ENCODE results near the gene HTT. TPM values are rescaled to one million over a fixed set of nuclear protein-coding genes. Genes with fewer than 3 reads are reported as not detected.

HTT gene
- total RNA-seq, 2 donors from 2014 or later = 18.1 to 30.5 TPM

GRCh38 chr4:3267576-3268394 is 193.3 kb downstream of the HTT start:
- no peaks in the 10 kb centered on the region for H3K4me1 ChIP-seq
- no peak overlapping the region for H3K27ac ChIP-seq
- no peaks in the 10 kb centered on the region for H3K36me3 ChIP-seq
- no peak for TF ChIP-seq CTCF (IDR thresholded peaks at IDR 0.05)
- no peaks in the 10 kb centered on the region for H3K9me3 ChIP-seq
- DNase-seq (ENCODE audit: low spot score) = no peak
- no peak overlapping the region for H3K4me3 ChIP-seq
- no peaks in the 10 kb centered on the region for H3K27me3 ChIP-seq

- Histone ChIP-seq H3K27ac (no peak overlapping the region), H3K36me3 (no peaks in the 10 kb centered on the region), H3K9me3 (no peaks in the 10 kb centered on the region), H3K27me3 (no peaks in the 10 kb centered on the region), H3K4me1 (no peaks in the 10 kb centered on the region), H3K4me3 (no peak overlapping the region)
- no peak for DNase-seq (ENCODE audit: low spot score)
- TF ChIP-seq CTCF (IDR thresholded peaks at IDR 0.05) = no peak
These were observed 194.1 kb downstream of the HTT start for GRCh38 chr4:3268395-3269104.

- Histone ChIP-seq H3K9me3 (no peaks in the 10 kb centered on the region), H3K27me3 (no peaks in the 10 kb centered on the region), H3K27ac (peak overlapping the region; percentile 24 to 53), H3K36me3 (no peaks in the 10 kb centered on the region), H3K4me3 (no peak overlapping the region), H3K4me1 (no peaks in the 10 kb centered on the region)
- no peak for DNase-seq (ENCODE audit: low spot score)
- no peak for TF ChIP-seq CTCF (IDR thresholded peaks at IDR 0.05)
These were observed 194.8 kb downstream of the HTT start for GRCh38 chr4:3269105-3269927.

GRCh38 chr4:3269991-3270611 is 195.6 kb downstream of the HTT start:
- Histone ChIP-seq H3K36me3 (no peaks in the 10 kb centered on the region), H3K27ac (peak overlapping the region; percentile 24 to 53), H3K4me1 (no peaks in the 10 kb centered on the region), H3K4me3 (no peak overlapping the region), H3K27me3 (no peaks in the 10 kb centered on the region), H3K9me3 (no peaks in the 10 kb centered on the region)
- DNase-seq (ENCODE audit: low spot score) = no peak
- TF ChIP-seq CTCF (IDR thresholded peaks at IDR 0.05) = no peak

- DNase-seq (ENCODE audit: low spot score) = no peak
- Histone ChIP-seq H3K9me3 (no peaks in the 10 kb centered on the region), H3K27ac (no peak overlapping the region), H3K4me1 (no peaks in the 10 kb centered on the region), H3K36me3 (no peaks in the 10 kb centered on the region), H3K4me3 (no peak overlapping the region), H3K27me3 (no peaks in the 10 kb centered on the region)
- no peak for TF ChIP-seq CTCF (IDR thresholded peaks at IDR 0.05)
These were observed 196.7 kb downstream of the HTT start for GRCh38 chr4:3271131-3271530.
